HEK293 (cell line): ENCODE data around the gene CETP.
"Not testable (repeated sequence)": the region's sequence is repeated elsewhere in the genome, so short reads cannot be mapped to it uniquely, and the experiment has no call there.

Experiments
- CTCF ChIA-PET: fragments of 350-600 bp; formaldehyde crosslinking; extraction: SDS; loops from one replicate; lab custom pipeline; 2021; ENCODE audit warnings: antibody characterized with exemption; lab: Yijun Ruan, JAX
- POLR2A ChIA-PET: fragments of 300-600 bp; formaldehyde crosslinking; extraction: SDS; loops from one replicate; lab custom pipeline; 2020; ENCODE audit warnings: antibody characterized with exemption, inconsistent platforms; lab: Yijun Ruan, JAX
- H3K27ac ChIP-seq: fragments of 200-500 bp; sonication (Bioruptor generic); 2 replicates; pipeline ENCODE4 v1.5.1; 2014; ENCODE audit warnings: low read depth, low read length, control low read depth, inconsistent platforms; ENCODE audit errors: extremely low read depth
- H3K36me3 ChIP-seq, 2 experiments: fragments of 200-500 bp in 1 of 2; sonication (Bioruptor generic) in 1 of 2; 1 replicate in 1 of 2; 2 replicates in 1 of 2; pipeline ENCODE4 v1.5.1; 2014 to 2017; ENCODE audit warnings: inconsistent platforms in 2 of 2, low read length in 2 of 2; ENCODE audit not compliant: control insufficient read depth in 2 of 2, insufficient read depth in 1 of 2
- H3K4me1 ChIP-seq: fragments of 200-500 bp; sonication (Bioruptor generic); 2 replicates; pipeline ENCODE4 v1.5.1; 2014; ENCODE audit warnings: mild to moderate bottlenecking, low read length, inconsistent platforms; ENCODE audit not compliant: control insufficient read depth, insufficient read depth
- H3K4me3 ChIP-seq: 2 replicates; pipeline ENCODE4 v1.5.1; 2011; ENCODE audit warnings: low read depth, mild to moderate bottlenecking, control low read depth, low read length, moderate library complexity
- H3K9me3 ChIP-seq: fragments of 200-500 bp; sonication (Bioruptor generic); 2 replicates; pipeline ENCODE4 v1.5.1; 2014; ENCODE audit warnings: low read depth, low read length, inconsistent platforms; ENCODE audit not compliant: control insufficient read depth, insufficient read depth
- HOXC10 ChIP-seq: sonication (generic); formaldehyde crosslinking; IDR thresholded peaks from 2 replicates; pipeline ENCODE4 v1.8.1; 2023; ENCODE audit warnings: mild to moderate bottlenecking, missing genetic modification reagents
- OSR2 ChIP-seq: fragments of 450-650 bp; formaldehyde crosslinking; IDR thresholded peaks from 2 replicates; pipeline ENCODE4 v1.5.1; 2016; ENCODE audit warnings: missing biosample characterization, missing genetic modification characterization
- REPIN1 ChIP-seq: fragments of 450-650 bp; formaldehyde crosslinking; IDR thresholded peaks from 2 replicates; pipeline ENCODE4 v1.5.1; 2017; ENCODE audit warnings: missing biosample characterization, missing genetic modification characterization, low read depth
- SETDB1 ChIP-seq: IDR thresholded peaks from one replicate; pipeline ENCODE4 v1.6.1; 2017; ENCODE audit warnings: mild to moderate bottlenecking, low read length, moderate library complexity, mixed read lengths; ENCODE audit not compliant: insufficient read length
- TRIM28 ChIP-seq: IDR thresholded peaks from 2 replicates; pipeline ENCODE4 v1.6.1; 2011; ENCODE audit warnings: low read length, control low read depth, borderline replicate concordance
- ZNF510 ChIP-seq: fragments of 450-650 bp; formaldehyde crosslinking; IDR thresholded peaks from 2 replicates; pipeline ENCODE4 v1.5.1; 2018; ENCODE audit warnings: mild to moderate bottlenecking, missing genetic modification characterization, missing biosample characterization; ENCODE audit not compliant: insufficient replicate concordance
- ZNF548 ChIP-seq: fragments of 450-650 bp; formaldehyde crosslinking; IDR thresholded peaks from 2 replicates; pipeline ENCODE4 v1.5.1; 2016; ENCODE audit warnings: missing biosample characterization, missing genetic modification characterization
- ZNF555 ChIP-seq: fragments of 450-650 bp; formaldehyde crosslinking; conservative IDR thresholded peaks from 2 replicates; pipeline ENCODE4 v1.5.1; 2017; ENCODE audit warnings: missing biosample characterization, mild to moderate bottlenecking, missing genetic modification characterization, inconsistent platforms
- ZNF654 ChIP-seq: fragments of 450-650 bp; formaldehyde crosslinking; IDR thresholded peaks from 2 replicates; pipeline ENCODE4 v1.5.1; 2016; ENCODE audit warnings: low read depth, missing biosample characterization, missing genetic modification characterization
- ZSCAN23 ChIP-seq: fragments of 450-650 bp; formaldehyde crosslinking; IDR thresholded peaks from 2 replicates; pipeline ENCODE4 v1.5.1; 2016; ENCODE audit warnings: missing biosample characterization, missing genetic modification characterization
- TF ChIP-seq, protein P1 (sequence below): fragments of 450-650 bp; formaldehyde crosslinking; conservative IDR thresholded peaks from 2 replicates; pipeline ENCODE4 v1.5.1; 2016; ENCODE audit warnings: low read depth, missing biosample characterization, missing genetic modification characterization
- TF ChIP-seq, protein P2 (sequence below): fragments of 450-650 bp; formaldehyde crosslinking; IDR thresholded peaks from 2 replicates; pipeline ENCODE4 v1.5.1; 2016; ENCODE audit warnings: missing biosample characterization, missing genetic modification characterization, low read depth
- TF ChIP-seq, protein P3 (sequence below): fragments of 450-650 bp; formaldehyde crosslinking; IDR thresholded peaks from 2 replicates; pipeline ENCODE4 v1.5.1; 2016; ENCODE audit warnings: missing biosample characterization, missing genetic modification characterization, borderline replicate concordance

CETP gene

DNA sequence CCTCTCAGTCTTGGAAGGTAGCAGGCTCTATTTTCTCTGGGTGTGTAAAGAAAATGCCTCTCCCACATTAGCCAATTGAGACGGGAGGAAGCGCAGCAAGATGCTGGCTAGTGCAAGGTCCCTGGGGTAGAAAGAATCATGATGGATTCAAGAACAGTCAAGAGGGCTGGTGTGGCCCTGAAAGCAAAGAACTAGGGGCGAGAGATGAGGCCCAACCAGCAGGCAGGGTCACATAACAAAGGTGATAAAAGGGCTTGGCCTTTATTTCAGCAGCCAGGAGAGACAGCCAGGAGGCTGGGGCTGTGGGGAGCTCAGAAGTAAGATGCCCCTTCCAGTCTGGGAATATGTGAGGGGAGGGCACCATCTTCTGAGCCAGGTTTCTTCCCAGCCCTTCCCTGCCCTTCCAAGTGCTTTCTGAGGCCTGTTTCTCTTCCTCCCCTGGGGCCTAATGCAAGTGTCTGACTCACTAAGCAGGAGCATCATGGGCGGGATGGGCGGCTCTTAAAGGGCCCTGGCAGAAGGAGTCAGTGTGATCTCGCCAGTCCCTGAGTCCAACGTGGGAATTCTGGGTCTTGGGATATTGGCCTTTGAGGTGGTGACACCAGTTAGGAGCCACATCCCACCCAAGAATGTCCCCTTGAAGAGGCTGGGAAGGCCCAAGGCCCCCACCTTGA, 23.7 kb downstream of the CETP start (continued):
- TF ChIP-seq, protein P1, sequence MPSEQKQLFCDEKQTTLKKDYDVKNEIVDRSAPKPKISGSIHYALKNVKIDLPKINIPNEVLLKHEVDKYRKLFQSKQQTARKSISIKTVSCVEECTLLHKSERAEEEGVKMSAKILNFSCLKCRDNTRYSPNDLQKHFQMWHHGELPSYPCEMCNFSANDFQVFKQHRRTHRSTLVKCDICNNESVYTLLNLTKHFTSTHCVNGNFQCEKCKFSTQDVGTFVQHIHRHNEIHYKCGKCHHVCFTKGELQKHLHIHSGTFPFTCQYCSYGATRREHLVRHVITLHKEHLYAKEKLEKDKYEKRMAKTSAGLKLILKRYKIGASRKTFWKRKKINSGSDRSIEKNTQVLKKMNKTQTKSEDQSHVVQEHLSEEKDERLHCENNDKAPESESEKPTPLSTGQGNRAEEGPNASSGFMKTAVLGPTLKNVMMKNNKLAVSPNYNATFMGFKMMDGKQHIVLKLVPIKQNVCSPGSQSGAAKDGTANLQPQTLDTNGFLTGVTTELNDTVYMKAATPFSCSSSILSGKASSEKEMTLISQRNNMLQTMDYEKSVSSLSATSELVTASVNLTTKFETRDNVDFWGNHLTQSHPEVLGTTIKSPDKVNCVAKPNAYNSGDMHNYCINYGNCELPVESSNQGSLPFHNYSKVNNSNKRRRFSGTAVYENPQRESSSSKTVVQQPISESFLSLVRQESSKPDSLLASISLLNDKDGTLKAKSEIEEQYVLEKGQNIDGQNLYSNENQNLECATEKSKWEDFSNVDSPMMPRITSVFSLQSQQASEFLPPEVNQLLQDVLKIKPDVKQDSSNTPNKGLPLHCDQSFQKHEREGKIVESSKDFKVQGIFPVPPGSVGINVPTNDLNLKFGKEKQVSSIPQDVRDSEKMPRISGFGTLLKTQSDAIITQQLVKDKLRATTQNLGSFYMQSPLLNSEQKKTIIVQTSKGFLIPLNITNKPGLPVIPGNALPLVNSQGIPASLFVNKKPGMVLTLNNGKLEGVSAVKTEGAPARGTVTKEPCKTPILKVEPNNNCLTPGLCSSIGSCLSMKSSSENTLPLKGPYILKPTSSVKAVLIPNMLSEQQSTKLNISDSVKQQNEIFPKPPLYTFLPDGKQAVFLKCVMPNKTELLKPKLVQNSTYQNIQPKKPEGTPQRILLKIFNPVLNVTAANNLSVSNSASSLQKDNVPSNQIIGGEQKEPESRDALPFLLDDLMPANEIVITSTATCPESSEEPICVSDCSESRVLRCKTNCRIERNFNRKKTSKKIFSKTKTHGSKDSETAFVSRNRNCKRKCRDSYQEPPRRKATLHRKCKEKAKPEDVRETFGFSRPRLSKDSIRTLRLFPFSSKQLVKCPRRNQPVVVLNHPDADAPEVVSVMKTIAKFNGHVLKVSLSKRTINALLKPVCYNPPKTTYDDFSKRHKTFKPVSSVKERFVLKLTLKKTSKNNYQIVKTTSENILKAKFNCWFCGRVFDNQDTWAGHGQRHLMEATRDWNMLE, result 0 out of 2 replicates have a peak, but pooled peaks have one; percentile 44
- no peak for TF ChIP-seq OSR2
- TF ChIP-seq, protein P2, sequence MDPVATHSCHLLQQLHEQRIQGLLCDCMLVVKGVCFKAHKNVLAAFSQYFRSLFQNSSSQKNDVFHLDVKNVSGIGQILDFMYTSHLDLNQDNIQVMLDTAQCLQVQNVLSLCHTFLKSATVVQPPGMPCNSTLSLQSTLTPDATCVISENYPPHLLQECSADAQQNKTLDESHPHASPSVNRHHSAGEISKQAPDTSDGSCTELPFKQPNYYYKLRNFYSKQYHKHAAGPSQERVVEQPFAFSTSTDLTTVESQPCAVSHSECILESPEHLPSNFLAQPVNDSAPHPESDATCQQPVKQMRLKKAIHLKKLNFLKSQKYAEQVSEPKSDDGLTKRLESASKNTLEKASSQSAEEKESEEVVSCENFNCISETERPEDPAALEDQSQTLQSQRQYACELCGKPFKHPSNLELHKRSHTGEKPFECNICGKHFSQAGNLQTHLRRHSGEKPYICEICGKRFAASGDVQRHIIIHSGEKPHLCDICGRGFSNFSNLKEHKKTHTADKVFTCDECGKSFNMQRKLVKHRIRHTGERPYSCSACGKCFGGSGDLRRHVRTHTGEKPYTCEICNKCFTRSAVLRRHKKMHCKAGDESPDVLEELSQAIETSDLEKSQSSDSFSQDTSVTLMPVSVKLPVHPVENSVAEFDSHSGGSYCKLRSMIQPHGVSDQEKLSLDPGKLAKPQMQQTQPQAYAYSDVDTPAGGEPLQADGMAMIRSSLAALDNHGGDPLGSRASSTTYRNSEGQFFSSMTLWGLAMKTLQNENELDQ (tag by site-specific recombination), result no peak

DNA sequence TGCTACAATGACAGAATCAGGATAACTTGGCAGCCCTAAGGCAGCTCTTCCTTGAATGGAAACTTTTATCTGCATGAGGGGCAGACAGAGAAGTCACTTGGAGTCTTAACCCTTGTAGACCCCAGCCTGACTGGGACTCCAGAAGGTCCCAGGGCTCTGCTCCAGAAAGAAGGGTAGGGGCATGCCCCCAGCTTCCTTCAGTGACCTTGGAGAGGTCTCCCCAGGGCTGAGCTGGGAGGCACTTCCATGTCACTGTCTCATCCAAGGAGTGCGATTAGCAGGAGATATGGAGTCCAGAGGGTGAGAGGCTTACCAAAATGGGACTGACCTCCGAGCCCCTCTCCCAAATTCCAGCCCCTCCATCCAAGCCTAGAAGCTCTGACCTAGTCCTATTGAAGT, 24.2 kb downstream of the CETP start:
- POLR2A ChIA-PET, result no interaction called here
- H3K27ac ChIP-seq, result no peak overlapping the region
- H3K9me3 ChIP-seq, result no peaks in the 10 kb centered on the region
- CTCF ChIA-PET, result interaction anchor here (0.6 to 1.4 kb wide), 4 partner anchors 14 to 437 kb away, joined by 3 to 4 read pairs (median 4); no protein-coding TSS in a partner anchor
- H3K4me3 ChIP-seq, result no peak overlapping the region
- H3K36me3 ChIP-seq, result no peaks in the 10 kb centered on the region
- peaks cover 4% of the 10 kb centered on the region; the same call in 1 of the 2 replicates for H3K4me1 ChIP-seq
- TF ChIP-seq ZNF510 (tag by site-specific recombination) (no peak), REPIN1 (tag by site-specific recombination) (no peak), TRIM28 (no peak), HOXC10 (CRISPR knock-in tag) (no peak), ZNF654 (tag by site-specific recombination) (no peak)
- TF ChIP-seq, all 188 proteins: peak for 0

DNA sequence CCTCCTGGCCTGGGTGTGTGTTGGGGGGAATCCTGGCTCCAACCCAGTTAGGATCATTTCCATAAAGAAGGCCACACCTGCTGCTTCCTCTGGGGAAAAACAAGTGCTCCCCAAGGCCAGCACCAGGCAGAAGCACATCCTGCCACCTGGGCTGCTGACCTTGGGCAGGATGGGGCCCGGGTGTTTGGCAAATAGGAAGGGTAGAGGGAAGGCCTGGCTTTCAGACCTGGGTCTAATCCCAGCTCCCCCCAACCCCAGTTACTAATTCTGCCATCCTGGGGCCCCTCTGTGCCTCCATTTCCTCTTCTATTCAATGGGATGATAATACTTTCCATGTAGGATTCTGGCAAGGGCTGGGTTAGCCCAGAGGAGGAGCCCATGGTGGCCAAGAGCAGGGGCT, 24.6 kb downstream of the CETP start:
- CTCF ChIA-PET, result interaction anchor here (0.7 to 1.4 kb wide), 2 partner anchors 14 to 22 kb away, joined by 4 read pairs; no protein-coding TSS in a partner anchor
- Histone ChIP-seq H3K36me3 (no peaks in the 10 kb centered on the region), H3K9me3 (no peaks in the 10 kb centered on the region), H3K4me1 (peaks cover 4% of the 10 kb centered on the region; the same call in 1 of the 2 replicates)
- TF ChIP-seq ZSCAN23, result no peak
- TF ChIP-seq, protein P3, sequence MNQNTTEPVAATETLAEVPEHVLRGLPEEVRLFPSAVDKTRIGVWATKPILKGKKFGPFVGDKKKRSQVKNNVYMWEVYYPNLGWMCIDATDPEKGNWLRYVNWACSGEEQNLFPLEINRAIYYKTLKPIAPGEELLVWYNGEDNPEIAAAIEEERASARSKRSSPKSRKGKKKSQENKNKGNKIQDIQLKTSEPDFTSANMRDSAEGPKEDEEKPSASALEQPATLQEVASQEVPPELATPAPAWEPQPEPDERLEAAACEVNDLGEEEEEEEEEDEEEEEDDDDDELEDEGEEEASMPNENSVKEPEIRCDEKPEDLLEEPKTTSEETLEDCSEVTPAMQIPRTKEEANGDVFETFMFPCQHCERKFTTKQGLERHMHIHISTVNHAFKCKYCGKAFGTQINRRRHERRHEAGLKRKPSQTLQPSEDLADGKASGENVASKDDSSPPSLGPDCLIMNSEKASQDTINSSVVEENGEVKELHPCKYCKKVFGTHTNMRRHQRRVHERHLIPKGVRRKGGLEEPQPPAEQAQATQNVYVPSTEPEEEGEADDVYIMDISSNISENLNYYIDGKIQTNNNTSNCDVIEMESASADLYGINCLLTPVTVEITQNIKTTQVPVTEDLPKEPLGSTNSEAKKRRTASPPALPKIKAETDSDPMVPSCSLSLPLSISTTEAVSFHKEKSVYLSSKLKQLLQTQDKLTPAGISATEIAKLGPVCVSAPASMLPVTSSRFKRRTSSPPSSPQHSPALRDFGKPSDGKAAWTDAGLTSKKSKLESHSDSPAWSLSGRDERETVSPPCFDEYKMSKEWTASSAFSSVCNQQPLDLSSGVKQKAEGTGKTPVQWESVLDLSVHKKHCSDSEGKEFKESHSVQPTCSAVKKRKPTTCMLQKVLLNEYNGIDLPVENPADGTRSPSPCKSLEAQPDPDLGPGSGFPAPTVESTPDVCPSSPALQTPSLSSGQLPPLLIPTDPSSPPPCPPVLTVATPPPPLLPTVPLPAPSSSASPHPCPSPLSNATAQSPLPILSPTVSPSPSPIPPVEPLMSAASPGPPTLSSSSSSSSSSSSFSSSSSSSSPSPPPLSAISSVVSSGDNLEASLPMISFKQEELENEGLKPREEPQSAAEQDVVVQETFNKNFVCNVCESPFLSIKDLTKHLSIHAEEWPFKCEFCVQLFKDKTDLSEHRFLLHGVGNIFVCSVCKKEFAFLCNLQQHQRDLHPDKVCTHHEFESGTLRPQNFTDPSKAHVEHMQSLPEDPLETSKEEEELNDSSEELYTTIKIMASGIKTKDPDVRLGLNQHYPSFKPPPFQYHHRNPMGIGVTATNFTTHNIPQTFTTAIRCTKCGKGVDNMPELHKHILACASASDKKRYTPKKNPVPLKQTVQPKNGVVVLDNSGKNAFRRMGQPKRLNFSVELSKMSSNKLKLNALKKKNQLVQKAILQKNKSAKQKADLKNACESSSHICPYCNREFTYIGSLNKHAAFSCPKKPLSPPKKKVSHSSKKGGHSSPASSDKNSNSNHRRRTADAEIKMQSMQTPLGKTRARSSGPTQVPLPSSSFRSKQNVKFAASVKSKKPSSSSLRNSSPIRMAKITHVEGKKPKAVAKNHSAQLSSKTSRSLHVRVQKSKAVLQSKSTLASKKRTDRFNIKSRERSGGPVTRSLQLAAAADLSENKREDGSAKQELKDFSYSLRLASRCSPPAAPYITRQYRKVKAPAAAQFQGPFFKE (tag by site-specific recombination), result no peak
- TF ChIP-seq ZNF548 (tag by site-specific recombination), result no peak
- no peak for TF ChIP-seq SETDB1
- TF ChIP-seq ZNF555 (tag by site-specific recombination), result no peak
- TF ChIP-seq, all 188 proteins: peak for 0
- no peak overlapping the region for H3K27ac ChIP-seq
- no peak overlapping the region for H3K4me3 ChIP-seq
- POLR2A ChIA-PET, result no interaction called here

DNA sequence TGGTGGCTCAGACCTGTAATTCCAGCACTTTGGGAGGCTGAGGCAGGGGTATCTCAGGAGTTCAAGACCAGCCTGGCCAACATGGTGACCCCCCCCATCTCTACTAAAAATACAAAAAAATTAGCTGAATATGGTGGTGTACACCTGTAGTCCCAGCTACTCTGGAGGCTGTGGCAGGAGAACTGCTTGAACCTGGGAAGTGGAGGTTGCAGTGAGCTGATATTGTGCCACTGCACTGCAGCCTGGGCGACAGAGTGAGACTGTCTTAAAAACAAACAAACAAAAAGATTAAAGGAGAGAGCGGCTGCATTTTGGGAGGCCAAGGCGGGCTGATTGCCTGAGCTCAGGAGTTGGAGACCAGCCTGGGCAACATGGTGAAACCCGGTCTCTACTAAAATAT, 25.2 kb downstream of the CETP start:
- H3K36me3 ChIP-seq, POLR2A ChIA-PET, H3K4me3 ChIP-seq, H3K4me1 ChIP-seq, H3K9me3 ChIP-seq, H3K27ac ChIP-seq: not testable (repeated sequence)
- CTCF ChIA-PET, result interaction anchor here (1.4 kb wide), 1 partner anchor 23 kb away, joined by 4 read pairs; no protein-coding TSS in a partner anchor
